GM13977 (cell line): Measurements from ENCODE around the gene BTBD2.

Experiments
- DNase-seq: peaks from one replicate; pipeline ENCODE4 v3.0.0; 2012; ENCODE audit warnings: low spot score
- CTCF ChIP-seq: IDR thresholded peaks from 2 replicates; pipeline ENCODE4 v1.5.1; 2012; ENCODE audit warnings: mild to moderate bottlenecking, control low read depth; ENCODE audit not compliant: insufficient read depth; ENCODE audit errors: extremely low read depth, missing control alignments
- in situ Hi-C: fragments of 300-500 bp; cut with MboI; formaldehyde crosslinking; loops from one replicate; pipeline ENCODE4 v1.12.0; 2022; ENCODE audit warnings: low sequenced_read_pairs, low pct_unique_long_range_greater_than_20kb, mixed read lengths, inconsistent platforms; ENCODE audit not compliant: unreplicated experiment

Gene BTBD2

GRCh38 chr19:2056837-2057192 lies 41.3 kb upstream of the BTBD2 start:
- TF ChIP-seq CTCF: no peak
- in situ Hi-C loops: no loop called here
- no peak for DNase-seq

GRCh38 chr19:2055931-2056836 lies 40.7 kb upstream of the BTBD2 start:
- no peak for DNase-seq
- in situ Hi-C loops: no loop called here
- TF ChIP-seq CTCF: no peak

- in situ Hi-C loops: no loop called here
- DNase-seq: no peak
- TF ChIP-seq CTCF: no peak
Measured at GRCh38 chr19:2054763-2055162, 39.2 kb upstream of the BTBD2 start.

GRCh38 chr19:2053601-2054389 lies 38.3 kb upstream of the BTBD2 start:
- in situ Hi-C loops: no loop called here
- no peak for DNase-seq
- TF ChIP-seq CTCF: no peak

GRCh38 chr19:2051773-2052704 lies 36.5 kb upstream of the BTBD2 start:
- in situ Hi-C loops: no loop called here

More at GRCh38 chr19:2051773-2052704, 36.5 kb upstream of the BTBD2 start:
- no peak for DNase-seq
- TF ChIP-seq CTCF: peak; percentile 11
